GM23338 (cell line): Measurements from ENCODE around the gene KTI12. TPM values are rescaled to one million over a fixed set of nuclear protein-coding genes. Genes with fewer than 3 reads are reported as not detected.

ENCODE experiments used
- EZH2phosphoT487 ChIP-seq: fragments of 200-600 bp; sonication (generic); IDR thresholded peaks from one replicate; pipeline ENCODE4 v1.8.1; 2018; ENCODE audit warnings: antibody characterized with exemption; ENCODE audit not compliant: unreplicated experiment
- JUNB ChIP-seq: IDR thresholded peaks from one replicate; pipeline ENCODE4 v1.6.1; 2016; ENCODE audit warnings: antibody characterized with exemption; ENCODE audit not compliant: unreplicated experiment
- REST ChIP-seq: IDR thresholded peaks from one replicate; pipeline ENCODE4 v1.6.1; 2018; ENCODE audit warnings: antibody characterized with exemption; ENCODE audit not compliant: unreplicated experiment
- STAT1 ChIP-seq: IDR thresholded peaks from one replicate; pipeline ENCODE4 v1.6.1; 2016; ENCODE audit warnings: antibody characterized with exemption; ENCODE audit not compliant: unreplicated experiment
- ZNF331 ChIP-seq: fragments of 250-450 bp; sonication (Bioruptor Pico); IDR thresholded peaks from 2 replicates; pipeline ENCODE4 v1.5.0; 2020; ENCODE audit warnings: low read depth, mild to moderate bottlenecking, moderate library complexity
- ZNF462 ChIP-seq: fragments of 250-450 bp; sonication (Bioruptor Pico); IDR thresholded peaks from 2 replicates; pipeline ENCODE4 v1.5.0; 2020; ENCODE audit warnings: mild to moderate bottlenecking, moderate library complexity
- polyA plus RNA-seq: library from polyadenylated mRNA; unstranded; fragments of >200 nt; fragmentation: Nextera tagmentation; extraction: Ambion mirVana; gene quantifications from 2 replicates; pipeline ENCODE4 v1.2.1, GENCODE V29; 2016
- total RNA-seq: library from RNA; depleted of rRNA; stranded (reverse); fragments of >200 nt; shearing (Covaris generic); gene quantifications from 2 replicates; pipeline ENCODE4 v1.2.3, GENCODE V29; 2014

The KTI12 gene
- total and polyA plus RNA-seq, 2 experiments from 2014 or later: 8.7 to 13.0 TPM

- TF ChIP-seq ZNF462 (CRISPR knock-in tag) (no peak), JUNB (no peak), STAT1 (no peak), ZNF331 (CRISPR knock-in tag) (no peak), REST (no peak), EZH2phosphoT487 (no peak)
These were observed 11.5 kb downstream of the KTI12 start (continued) for GRCh38 chr1:52022133-52022532.
